HG02642 (cell line): Measurements from ENCODE around the gene LMF2.
"Not testable (repeated sequence)": the region's sequence is repeated elsewhere in the genome, so short reads cannot be mapped to it uniquely, and the experiment has no call there.

ENCODE experiments used
- ATAC-seq: cut with Tn5 transposase; IDR thresholded peaks from one replicate; pipeline ENCODE4 v1.9.1; 2021; ENCODE audit warnings: mild to moderate bottlenecking; ENCODE audit not compliant: unreplicated experiment, poor library complexity

LMF2 gene

DNA sequence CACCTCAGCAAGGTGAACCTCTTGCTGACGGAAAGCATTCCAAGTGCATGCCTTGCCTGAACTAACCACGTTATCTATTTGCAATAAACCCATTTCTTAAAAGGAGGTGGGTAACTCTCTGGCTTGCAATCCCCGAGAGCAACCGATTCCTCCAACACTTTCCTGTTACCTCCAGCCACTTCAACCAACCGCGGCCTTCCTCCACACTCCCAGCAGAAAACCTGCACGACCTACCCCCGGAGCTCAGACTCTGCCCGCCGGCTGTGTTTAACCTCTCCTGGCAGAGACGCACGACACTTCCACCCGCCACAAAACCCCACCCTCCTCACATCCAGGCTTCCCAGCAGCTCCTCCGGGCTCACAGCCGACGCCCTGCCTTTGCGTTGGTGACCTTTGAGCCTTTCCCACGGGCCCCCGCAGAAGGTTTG is 17.2 kb upstream of the LMF2 start:
- ATAC-seq, result no peak

DNA sequence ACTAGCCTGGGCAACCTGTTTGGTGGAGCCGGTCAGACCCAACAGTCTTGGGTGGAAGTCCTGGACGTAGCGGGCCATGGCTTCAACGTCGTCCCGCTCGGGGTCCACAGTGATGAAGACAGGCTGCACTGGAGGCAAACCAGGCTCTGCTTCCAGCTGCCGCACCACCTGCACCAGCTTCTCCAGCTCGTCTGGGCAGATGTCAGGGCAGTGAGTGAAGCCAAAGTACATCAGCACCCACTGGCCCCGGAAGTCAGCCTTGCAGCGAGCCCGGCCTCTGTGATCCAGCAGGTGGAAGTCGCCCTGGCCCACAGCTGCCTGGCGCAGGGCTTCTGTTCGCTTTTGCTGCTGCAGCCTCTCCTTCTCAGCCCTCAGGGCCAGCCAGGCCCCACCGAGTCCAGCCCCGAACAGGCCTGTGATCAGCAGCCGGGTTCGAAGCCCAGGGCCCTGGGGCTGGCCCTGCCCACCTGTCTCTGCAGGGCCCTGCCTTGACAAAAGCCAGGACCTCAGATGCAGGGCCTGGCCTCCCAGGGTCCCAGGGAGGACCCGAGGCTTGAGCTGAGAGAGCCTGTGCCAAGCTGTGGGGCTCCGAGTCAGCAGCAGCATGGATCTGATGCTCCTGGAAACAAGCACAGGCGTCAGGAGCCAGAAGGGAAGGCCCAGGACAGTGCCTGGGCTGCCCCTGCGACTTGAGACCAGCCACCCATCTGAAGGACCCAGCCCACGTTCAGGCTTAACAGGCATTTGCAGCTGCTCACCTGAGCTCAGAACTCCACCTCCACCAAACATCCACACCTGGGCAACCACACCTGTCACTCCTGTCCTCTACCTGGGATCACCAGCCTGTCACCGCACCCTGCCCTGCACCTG is 16.5 kb upstream of the LMF2 start:
- no peak for ATAC-seq

DNA sequence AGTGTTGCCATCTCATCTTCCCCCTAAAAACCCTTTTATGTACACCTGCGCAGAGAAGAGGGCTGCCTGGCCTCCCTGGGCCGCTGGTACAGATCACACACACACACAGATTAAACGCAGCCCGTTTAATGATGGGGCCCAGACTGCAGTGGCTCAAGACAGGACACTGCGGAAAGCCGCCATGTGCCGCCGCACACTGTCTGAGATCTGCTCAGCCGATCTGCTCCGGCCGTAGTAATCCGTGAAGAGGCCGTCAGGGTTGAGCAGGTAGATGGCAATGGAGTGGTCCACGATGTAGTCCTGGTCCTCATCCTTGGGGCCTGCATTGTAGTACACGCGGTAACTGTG is 15.9 kb upstream of the LMF2 start:
- ATAC-seq, result no peak

DNA sequence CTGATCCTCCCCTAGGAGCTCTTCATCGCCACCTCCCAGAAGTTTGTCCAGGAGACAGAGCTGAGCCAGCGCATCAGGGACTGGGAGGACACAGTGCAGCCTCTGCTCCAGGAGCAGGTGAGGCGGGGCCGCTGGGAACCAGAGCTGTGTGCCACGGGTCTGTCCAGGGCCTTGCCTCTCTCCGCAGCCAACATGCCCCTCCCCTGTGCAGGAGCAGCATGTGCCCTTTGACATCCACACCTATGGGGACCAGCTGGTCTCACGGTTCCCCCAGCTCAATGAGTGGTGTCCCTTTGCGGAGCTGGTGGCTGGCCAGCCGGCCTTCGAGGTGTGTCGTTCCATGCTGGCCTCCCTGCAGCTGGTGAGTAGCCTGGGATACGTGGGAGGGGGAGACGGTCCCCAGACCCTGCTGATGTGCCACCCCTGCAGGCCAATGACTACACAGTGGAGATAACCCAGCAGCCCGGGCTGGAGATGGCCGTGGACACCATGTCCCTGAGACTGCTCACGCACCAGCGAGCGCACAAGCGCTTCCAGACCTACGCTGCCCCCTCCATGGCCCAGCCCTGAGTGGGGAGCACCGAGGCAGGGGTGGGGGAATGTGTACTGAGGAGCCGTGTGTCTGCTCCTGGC is 15.4 kb upstream of the LMF2 start:
- no peak for ATAC-seq

DNA sequence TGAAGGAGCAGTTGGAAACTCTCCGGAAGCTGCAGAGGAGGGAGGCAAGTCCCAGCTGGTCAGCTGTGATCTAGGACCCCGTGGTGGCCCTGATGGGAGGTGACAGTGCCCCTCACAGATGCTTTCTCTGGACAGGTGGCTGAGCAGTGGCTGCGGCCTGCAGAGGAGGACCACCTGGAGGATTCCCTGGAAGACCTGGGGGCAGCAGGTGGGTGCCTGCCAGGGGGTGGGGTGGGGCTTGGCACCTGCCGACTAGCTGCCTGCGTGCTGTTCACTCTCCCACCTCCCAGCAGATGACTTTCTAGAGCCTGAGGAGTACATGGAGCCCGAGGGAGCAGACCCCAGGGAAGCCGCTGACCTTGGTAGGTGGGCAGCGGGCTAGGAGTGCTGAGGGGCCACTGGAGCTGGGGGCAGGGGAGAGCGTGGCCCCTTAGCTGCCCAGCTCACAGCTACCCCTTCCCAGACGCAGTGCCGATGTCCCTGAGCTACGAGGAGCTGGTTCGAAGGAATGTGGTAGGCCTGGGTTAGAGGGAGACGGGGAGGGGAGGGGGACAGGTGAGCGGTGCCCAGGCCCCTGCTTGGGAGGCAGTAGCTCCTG is 14.8 kb upstream of the LMF2 start:
- no peak for ATAC-seq

DNA sequence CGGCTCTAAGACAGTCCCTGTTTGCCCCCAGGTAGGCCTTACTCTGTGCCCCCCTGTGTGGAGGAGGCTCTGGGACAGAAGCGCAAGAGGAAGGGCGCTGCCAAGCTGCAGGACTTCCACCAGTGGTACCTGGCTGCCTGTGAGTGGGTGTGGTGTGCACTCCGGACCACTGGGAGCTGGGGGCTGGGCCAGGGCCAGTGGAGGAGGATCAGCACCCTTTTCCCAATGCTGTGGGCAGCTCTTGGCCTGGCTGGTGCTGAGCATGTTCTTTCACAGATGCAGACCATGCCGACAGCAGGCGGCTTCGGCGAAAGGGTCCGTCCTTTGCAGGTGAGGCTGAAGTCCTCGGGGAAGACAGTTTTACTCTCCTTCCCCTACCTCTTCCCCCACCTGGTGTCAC is 14.2 kb upstream of the LMF2 start:
- ATAC-seq, result no peak

DNA sequence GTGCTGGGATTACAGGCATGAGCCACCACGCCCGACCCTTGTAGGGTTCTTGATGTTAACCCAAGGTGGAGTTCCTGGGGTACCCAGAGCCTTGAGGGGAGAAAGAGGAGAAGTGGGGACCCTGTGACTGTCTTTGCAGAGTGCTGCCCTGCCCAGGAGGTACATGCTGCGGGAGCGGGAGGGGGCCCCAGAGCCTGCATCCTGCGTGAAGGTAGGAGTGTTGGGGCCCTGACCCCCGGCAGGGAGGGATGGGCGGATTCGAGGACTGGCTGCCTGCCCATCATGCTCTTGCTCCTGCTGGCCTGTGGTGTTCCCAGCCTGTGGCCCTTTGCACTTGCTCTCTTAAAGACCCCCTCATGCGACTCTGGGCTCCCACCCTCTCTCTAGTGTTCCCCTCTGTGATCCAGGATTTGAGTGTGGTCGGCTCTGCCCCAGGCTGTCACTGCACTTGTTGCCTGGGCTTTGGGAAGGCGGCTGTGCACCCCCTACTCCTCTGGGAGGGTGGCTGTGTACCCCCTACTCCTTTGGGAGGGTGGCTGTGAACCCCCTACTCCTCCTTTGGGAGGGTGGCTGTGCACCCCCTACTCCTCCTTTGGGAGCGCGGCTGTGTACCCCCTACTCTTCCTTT is 13.4 kb upstream of the LMF2 start:
- no peak for ATAC-seq

DNA sequence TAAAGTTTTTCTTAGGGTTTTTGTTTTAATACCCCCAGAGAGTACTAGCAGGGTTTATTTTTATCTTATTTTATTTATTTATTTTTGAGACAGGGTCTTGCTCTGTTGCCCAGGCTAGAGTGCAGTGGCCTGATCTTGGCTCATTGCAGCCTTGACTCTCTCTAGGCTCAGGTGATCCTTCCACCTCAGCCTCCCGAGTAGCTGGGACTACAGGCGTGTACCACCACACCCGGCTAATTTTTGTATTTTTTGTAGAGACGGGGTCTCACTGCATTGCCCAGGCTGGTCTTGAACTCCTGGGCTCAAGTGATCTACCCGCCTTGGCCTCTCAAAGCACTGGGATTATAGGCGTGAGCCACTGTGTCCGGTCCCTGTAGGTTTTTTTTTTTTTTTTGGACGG is 12.7 kb upstream of the LMF2 start:
- ATAC-seq, result not testable (repeated sequence)

DNA sequence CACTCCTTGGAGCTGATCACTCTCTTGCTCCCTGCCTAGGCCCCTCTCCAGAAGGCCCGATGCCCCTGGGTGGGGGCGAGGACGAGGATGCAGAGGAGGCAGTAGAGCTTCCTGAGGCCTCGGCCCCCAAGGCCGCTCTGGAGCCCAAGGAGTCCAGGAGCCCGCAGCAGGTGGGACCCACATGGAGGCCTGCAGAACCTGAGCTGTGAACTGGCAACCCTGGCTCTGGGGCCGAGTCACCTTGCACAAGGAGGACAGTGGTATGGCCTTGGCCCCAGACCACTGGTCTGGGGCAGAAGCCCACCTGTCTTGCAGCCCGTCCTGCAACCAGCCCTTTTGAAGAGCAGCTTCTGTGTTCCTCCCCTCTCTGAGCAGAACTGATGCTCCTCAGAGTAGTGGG is 11.6 kb upstream of the LMF2 start:
- no peak for ATAC-seq

DNA sequence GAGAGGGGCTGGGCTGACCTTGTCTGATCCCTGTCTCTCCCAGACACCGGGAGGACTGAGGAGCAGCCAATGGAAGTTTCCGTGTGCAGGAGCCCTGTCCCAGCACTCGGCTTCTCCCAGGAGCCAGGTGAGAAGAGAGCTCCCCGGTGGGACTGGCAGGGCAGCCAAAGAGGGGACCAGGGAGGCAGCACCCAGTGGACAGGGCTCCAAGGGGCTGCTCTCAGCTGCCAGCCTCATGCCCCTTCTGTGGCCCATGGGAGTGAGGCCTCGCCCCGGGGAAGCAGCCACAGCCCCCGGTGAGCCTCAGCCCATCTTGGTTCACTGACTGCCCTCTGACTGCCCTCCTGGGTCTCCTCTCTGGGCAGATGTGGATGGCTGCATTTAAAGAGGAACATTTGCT is 11.1 kb upstream of the LMF2 start:
- no peak for ATAC-seq

DNA sequence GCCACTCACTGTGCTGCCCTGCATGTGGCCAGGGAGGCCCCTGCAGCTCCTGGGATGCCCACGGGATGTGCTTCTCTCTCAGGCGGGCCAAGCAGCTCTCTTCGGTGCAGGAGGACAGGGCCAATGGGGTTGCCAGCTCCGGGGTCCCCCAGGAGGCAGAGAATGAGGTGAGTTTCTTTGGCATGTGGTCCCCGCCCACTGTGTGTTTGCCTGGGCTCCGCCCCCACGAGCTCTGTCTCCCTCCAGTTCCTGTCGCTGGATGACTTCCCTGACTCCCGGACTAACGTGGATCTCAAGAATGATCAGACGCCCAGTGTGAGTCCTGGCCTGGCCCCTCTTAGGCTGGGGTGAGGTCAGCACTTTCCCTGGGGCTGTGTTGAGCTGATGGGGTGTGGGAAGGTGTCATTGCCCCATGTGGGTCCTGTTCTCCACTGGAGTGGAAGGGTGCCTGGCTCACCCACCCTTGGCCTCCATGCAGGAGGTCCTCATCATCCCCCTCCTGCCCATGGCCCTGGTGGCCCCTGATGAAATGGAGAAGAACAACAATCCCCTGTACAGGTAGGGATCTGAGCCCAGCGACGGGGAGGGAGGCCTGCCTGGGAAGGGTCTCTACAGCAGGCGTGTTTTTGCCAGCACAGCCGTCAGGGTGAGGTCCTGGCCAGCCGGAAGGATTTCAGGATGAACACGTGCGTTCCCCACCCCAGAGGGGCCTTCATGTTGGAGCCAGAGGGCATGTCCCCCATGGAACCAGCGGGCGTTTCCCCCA is 10.2 kb upstream of the LMF2 start:
- ATAC-seq, result no peak

DNA sequence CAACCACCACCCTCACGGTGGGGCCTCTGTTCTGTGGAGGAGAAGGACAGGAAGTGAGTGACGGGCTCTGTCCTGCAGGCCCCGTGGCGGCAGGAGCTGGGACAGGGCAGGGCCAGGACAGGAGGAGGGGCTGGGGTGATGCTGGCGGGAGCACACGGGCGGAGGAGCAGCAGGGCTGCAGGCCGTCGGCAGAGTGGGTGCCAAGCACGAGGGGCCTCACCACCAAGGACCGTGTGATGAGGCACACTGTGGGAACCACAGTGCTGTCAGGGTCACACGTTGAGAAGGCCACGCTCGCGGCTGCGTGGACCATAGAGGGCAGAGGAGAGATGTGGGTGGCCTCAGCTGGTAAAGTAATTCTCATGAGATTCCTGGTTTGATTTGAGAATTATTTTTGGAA is 9.4 kb upstream of the LMF2 start:
- ATAC-seq, result no peak

DNA sequence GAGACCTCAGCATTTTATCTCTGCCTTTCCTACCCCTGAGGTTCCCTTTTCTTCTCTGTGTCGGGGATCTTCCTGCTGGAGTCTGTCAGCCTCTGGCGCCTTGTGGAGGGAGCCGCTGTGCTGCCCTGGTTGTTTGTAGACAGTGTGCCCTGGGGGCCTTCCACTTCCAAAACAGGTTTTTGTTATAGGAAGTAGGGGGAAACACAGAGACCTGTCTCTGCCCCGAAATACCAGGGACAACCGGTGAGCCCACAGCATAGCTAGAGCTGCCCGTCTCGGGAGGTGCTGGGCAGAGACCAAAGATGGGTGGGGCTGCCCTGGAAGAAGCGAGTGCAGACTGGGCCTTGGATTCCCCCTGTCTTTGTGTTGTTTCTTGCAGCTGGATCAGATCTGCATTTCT is 8.6 kb upstream of the LMF2 start:
- no peak for ATAC-seq

DNA sequence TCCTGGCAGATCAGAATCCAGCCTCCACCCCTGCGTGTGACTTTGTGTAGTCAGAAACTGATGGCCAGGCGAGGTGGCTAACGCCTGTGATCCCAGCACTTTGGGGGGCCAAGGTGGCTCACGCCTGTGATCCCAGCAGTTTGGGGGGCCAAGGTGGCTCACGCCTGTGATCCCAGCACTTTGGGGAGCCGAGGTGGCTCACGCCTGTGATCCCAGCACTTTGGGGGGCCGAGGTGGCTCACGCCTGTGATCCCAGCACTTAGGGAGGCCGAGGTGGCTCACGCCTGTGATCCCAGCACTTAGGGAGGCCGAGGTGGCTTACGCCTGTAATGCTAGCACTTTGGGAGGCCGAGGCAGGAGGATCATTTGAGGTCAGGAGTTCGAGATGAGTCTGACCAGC is 5.7 kb upstream of the LMF2 start:
- no peak for ATAC-seq

DNA sequence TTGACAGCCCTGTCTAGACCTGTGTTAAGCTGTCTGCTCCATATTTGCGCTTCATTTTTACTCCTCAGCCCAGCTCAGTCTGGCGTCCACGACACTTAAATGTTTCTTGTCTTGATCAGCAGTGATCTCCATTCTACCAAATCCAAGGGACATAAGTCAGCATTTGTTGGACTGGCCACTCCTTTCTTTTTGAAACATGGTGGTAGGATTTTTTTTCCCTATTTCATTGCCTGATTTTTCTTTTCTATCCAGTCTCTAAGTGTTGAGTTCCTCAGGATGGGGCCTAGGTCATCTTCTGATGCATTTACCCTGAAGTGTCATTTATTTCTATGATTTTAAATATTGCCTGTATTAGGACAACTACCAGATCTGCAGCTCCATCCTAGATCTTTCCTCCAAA is 1.4 kb upstream of the LMF2 start:
- no peak for ATAC-seq

DNA sequence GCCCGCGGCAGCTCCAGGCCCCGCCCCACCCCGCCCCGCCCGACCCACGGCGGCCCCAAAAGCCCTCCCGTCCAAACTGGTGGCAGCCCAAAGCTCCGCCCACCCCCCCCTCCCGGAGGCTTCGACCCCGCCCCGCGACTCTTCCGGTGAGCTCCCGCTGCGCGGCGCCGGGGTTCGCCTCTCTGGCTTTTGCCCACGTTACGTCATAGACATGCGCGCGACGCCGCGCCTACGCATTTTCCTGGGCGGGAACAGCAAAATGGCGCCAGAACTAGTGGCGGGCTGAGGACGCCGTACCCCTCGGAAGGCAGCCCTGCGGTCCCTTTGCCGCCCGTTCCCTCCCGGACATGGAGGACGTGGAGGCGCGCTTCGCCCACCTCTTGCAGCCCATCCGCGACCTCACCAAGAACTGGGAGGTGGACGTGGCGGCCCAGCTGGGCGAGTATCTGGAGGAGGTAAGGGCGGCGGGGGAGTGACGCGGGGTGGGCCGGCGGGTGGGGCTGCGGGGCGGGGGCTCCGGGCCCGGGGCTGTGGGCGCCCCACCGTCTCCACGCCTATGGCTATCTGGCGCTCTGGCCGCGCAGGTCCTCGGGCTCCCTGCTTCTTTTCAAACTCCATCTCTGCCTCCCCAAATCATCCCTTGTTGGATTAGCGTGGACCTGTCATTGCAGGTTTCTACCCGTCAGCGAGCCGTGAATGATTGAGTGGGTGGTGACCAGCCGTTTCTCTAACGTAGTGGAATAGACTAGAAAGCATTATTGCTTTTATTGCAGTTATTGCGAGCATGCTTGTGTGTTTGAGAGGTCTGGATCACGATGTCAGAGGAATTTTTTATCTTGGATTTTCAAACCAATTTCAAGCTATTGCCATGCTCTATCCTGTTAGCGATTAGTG is 736 bp upstream of the LMF2 start, which contains the start of gene NCAPH2:
NCAPH2 (plus strand) TSS at position 234 of the 894 bp plus-strand sequence; CDS start at position 348, 114 bp downstream.
- ATAC-seq, result peak; percentile 74

DNA sequence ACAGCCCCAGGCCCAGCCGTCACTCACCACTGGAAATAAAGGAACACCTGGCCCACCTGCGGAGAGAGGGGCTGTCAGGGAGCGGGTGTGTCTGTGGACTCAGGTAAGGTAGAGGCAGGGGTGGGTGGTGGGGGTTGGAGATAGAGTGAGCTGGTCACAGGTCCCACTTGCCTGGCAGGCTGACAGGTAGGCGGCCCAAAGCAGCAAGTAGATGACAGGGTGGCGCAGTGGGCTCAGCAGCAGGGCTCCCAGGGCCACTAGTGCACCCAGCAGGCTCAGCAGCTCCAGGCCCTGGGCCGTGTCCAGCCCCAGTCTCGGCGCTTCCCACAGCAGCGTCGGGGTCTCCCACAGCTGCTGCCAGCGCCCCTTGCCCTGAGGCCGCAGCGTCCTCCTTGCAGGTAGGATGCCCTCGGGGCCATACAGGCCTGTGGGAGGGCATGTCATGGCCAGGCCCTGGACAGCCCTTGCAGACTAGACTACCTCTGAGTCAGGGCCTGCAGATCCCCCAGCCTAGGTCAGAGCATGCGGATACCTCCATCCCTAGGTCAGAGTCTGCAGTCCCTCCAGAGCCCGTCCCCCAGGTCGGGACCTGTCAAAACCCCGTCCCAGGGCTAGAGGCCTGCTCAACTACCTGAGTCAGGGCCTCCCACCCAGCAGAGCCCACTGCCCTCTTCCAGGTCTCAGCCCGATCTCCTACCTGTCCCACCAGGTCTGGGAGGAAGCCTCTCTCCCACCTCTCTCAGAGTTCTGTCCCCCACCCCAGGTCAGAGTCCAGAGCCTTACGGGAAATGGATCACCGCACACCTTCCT is 686 bp downstream of the LMF2 start:
- peak; percentile 7 for ATAC-seq

DNA sequence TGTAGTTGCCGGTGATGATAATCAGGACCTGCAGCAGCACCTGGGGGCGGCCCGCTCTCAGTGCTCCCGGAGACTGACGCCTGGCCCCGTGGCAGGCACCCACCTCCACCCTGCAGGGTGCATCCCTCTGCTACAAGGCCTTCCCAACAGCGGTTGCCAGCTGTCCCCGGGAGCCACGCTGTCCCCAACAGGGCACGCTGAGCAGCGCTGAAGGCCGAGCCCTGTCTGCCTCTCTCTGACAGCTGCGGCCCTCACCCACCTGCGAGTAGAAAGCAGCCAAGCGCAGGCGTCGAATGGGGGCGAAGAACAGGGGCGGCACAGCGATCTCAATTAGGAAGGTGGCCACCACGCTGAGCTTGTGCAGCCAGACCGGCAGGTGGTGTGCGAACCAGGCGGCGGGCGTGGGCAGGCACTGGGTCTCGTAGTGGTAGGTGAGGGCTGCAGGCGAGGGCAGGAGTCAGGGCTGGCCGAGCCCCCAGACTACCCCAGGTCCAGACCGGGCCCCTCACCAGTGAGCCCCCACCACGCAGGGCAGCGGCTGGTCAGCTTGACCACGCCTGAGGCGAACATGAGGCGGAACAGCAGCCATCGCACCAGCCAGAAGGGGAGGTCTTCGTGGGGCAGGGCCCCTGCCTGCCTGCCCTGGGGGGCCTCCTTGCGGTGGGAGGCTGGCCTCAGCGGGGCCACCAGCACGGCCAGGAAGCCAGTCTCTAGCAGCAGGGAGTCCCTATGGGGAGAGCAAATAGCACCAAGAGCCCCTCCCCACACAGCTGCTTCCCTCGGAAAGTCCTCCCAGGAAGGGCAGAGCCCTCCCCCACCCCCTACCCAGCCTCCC is 1.5 kb downstream of the LMF2 start:
- no peak for ATAC-seq
